HG02759 (cell line): ENCODE measurements around the gene USP7.

ENCODE experiments used
- ATAC-seq: cut with Tn5 transposase; IDR thresholded peaks from one replicate; pipeline ENCODE4 v1.9.1; 2021; ENCODE audit warnings: mild to moderate bottlenecking, moderate library complexity; ENCODE audit not compliant: unreplicated experiment

USP7 gene

GRCh38 chr16:8865145-8865882, 98.4 kb downstream of the USP7 start:
- no peak for ATAC-seq

GRCh38 chr16:8864480-8865110, 99.1 kb downstream of the USP7 start:
- no peak for ATAC-seq

- ATAC-seq = no peak
Measured at GRCh38 chr16:8863594-8864424, 99.9 kb downstream of the USP7 start.

GRCh38 chr16:8862309-8863130, 101.2 kb downstream of the USP7 start:
- no peak for ATAC-seq

- ATAC-seq = no peak
Measured at GRCh38 chr16:8861563-8862308, 102.0 kb downstream of the USP7 start.

GRCh38 chr16:8859913-8860881, 103.5 kb downstream of the USP7 start:
- no peak for ATAC-seq

- no peak for ATAC-seq
Measured at GRCh38 chr16:8858994-8859912, 104.5 kb downstream of the USP7 start.

GRCh38 chr16:8855972-8856371, 107.7 kb downstream of the USP7 start:
- ATAC-seq = no peak

- no peak for ATAC-seq
Measured at GRCh38 chr16:8855051-8855786, 108.5 kb downstream of the USP7 start.

- ATAC-seq = no peak
Measured at GRCh38 chr16:8854298-8854948, 109.3 kb downstream of the USP7 start.

- ATAC-seq = no peak
Measured at GRCh38 chr16:8853611-8854010, 110.1 kb downstream of the USP7 start.

- no peak for ATAC-seq
Measured at GRCh38 chr16:8853150-8853549, 110.6 kb downstream of the USP7 start.

- no peak for ATAC-seq
Measured at GRCh38 chr16:8852534-8852933, 111.2 kb downstream of the USP7 start.

GRCh38 chr16:8851761-8852403, 111.8 kb downstream of the USP7 start:
- ATAC-seq = no peak

- ATAC-seq = no peak
Measured at GRCh38 chr16:8850279-8850885, 113.3 kb downstream of the USP7 start.
